ENCODE results near the gene CDK14. TPM values are rescaled to one million over a fixed set of nuclear protein-coding genes. Genes with fewer than 3 reads are reported as not detected.

CDK14 gene
- total RNA-seq, 1 experiment from 2014 or later = 57.9 TPM

DNA sequence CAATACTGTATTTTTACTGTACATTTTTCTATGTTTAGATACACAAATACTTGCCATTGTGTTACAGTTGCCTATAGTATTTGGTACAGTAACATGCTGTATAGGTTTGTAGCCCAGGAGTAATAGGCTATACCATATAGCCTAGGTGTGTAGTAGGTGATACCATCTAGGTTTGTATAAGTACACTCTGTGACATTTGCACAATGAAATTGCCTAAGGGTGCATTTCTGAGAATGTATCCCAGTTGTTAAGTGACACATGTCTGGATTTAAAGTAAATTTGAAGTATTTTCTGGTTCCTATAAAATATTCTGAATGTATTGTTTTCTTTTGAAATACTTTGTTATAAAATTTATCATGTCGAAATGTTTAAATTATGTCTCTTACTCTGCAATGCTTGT lies 7.2 kb downstream of the CDK14 start (continued):
- TF ChIP-seq, protein P1, sequence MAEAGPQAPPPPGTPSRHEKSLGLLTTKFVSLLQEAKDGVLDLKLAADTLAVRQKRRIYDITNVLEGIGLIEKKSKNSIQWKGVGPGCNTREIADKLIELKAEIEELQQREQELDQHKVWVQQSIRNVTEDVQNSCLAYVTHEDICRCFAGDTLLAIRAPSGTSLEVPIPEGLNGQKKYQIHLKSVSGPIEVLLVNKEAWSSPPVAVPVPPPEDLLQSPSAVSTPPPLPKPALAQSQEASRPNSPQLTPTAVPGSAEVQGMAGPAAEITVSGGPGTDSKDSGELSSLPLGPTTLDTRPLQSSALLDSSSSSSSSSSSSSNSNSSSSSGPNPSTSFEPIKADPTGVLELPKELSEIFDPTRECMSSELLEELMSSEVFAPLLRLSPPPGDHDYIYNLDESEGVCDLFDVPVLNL (CRISPR knock-in tag; IDR thresholded peaks at IDR 0.05; ENCODE audit: borderline replicate concordance, low read depth) = no peak
- TF ChIP-seq NFATC4 (CRISPR knock-in tag; IDR thresholded peaks at IDR 0.05) (no peak), PREB (CRISPR knock-in tag; IDR thresholded peaks at IDR 0.05; ENCODE audit: borderline replicate concordance) (no peak)

DNA sequence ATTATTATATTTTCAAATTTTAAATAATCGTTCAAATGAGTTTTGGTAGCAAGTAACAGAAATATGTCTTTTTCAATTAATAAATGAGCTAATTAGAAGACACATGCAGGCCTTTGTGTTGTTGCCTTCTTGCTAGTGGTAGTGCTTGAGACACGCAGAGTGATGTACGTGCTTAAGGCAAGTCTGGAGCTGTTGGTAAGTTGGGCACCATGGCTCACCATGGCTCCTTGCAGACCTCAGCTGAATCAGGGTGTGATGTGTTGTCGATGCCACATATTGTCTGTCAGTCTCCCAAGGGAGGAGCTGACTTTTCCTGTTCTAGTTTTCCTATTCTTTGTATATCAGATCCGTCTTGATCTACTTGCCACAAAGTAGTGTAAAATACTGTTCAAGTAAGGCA lies 8.3 kb downstream of the CDK14 start:
- peak overlapping the region; percentile 4; the same call in 1 of the 2 replicates for H3K27ac Mint-ChIP-seq
- H3K36me3 Mint-ChIP-seq = no peaks in the 10 kb centered on the region
- ChIA-PET POLR2A (no interaction called here), CTCF (interaction anchor here (1.4 kb wide), 1 partner anchor 9 kb away, joined by 6 read pairs; no protein-coding TSS in a partner anchor)
- DNase-seq (ENCODE audit: low spot score) (no peak), ATAC-seq (no peak)
- no peaks in the 10 kb centered on the region for H3K9me3 Mint-ChIP-seq
- H3K4me1 Mint-ChIP-seq = peaks cover 68% of the 10 kb centered on the region
- H3K27me3 Mint-ChIP-seq (ENCODE audit: low read depth) = no peaks in the 10 kb centered on the region
- H3K4me3 Mint-ChIP-seq = no peak overlapping the region
- TF ChIP-seq, protein P2, sequence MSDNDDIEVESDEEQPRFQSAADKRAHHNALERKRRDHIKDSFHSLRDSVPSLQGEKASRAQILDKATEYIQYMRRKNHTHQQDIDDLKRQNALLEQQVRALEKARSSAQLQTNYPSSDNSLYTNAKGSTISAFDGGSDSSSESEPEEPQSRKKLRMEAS (CRISPR knock-in tag; IDR thresholded peaks at IDR 0.05) = no peak
- TF ChIP-seq, protein P3, sequence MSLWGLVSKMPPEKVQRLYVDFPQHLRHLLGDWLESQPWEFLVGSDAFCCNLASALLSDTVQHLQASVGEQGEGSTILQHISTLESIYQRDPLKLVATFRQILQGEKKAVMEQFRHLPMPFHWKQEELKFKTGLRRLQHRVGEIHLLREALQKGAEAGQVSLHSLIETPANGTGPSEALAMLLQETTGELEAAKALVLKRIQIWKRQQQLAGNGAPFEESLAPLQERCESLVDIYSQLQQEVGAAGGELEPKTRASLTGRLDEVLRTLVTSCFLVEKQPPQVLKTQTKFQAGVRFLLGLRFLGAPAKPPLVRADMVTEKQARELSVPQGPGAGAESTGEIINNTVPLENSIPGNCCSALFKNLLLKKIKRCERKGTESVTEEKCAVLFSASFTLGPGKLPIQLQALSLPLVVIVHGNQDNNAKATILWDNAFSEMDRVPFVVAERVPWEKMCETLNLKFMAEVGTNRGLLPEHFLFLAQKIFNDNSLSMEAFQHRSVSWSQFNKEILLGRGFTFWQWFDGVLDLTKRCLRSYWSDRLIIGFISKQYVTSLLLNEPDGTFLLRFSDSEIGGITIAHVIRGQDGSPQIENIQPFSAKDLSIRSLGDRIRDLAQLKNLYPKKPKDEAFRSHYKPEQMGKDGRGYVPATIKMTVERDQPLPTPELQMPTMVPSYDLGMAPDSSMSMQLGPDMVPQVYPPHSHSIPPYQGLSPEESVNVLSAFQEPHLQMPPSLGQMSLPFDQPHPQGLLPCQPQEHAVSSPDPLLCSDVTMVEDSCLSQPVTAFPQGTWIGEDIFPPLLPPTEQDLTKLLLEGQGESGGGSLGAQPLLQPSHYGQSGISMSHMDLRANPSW (CRISPR knock-in tag; conservative IDR thresholded peaks at IDR 0.05; ENCODE audit: low read depth) = no peak
- TF ChIP-seq ZNF232 (CRISPR knock-in tag; IDR thresholded peaks at IDR 0.05) = no peak
- TF ChIP-seq PRDM15 (CRISPR knock-in tag; IDR thresholded peaks at IDR 0.05) = no peak
- TF ChIP-seq, protein P4, sequence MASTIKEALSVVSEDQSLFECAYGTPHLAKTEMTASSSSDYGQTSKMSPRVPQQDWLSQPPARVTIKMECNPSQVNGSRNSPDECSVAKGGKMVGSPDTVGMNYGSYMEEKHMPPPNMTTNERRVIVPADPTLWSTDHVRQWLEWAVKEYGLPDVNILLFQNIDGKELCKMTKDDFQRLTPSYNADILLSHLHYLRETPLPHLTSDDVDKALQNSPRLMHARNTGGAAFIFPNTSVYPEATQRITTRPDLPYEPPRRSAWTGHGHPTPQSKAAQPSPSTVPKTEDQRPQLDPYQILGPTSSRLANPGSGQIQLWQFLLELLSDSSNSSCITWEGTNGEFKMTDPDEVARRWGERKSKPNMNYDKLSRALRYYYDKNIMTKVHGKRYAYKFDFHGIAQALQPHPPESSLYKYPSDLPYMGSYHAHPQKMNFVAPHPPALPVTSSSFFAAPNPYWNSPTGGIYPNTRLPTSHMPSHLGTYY (CRISPR knock-in tag; IDR thresholded peaks at IDR 0.05) = no peak
- TF ChIP-seq TCF7 (CRISPR knock-in tag; IDR thresholded peaks at IDR 0.05; ENCODE audit: low read depth) = no peak
- TF ChIP-seq CDX4 (CRISPR knock-in tag; IDR thresholded peaks at IDR 0.05; ENCODE audit: borderline replicate concordance) = no peak
- no peak for TF ChIP-seq JAZF1 (CRISPR knock-in tag; IDR thresholded peaks at IDR 0.05)
- no peak for TF ChIP-seq ZBTB21 (CRISPR knock-in tag; IDR thresholded peaks at IDR 0.05; ENCODE audit: borderline replicate concordance)
- TF ChIP-seq ZNF138 (CRISPR knock-in tag; conservative IDR thresholded peaks at IDR 0.05) = no peak
- TF ChIP-seq TEAD1 (CRISPR knock-in tag; IDR thresholded peaks at IDR 0.05) = no peak
- TF ChIP-seq TP53 (CRISPR knock-in tag; IDR thresholded peaks at IDR 0.05) = no peak
- no peak for TF ChIP-seq RELA (CRISPR knock-in tag; IDR thresholded peaks at IDR 0.05; ENCODE audit: borderline replicate concordance)
- TF ChIP-seq, protein P5, sequence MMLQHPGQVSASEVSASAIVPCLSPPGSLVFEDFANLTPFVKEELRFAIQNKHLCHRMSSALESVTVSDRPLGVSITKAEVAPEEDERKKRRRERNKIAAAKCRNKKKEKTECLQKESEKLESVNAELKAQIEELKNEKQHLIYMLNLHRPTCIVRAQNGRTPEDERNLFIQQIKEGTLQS (CRISPR knock-in tag; conservative IDR thresholded peaks at IDR 0.05) = no peak
- TF ChIP-seq, protein P6, sequence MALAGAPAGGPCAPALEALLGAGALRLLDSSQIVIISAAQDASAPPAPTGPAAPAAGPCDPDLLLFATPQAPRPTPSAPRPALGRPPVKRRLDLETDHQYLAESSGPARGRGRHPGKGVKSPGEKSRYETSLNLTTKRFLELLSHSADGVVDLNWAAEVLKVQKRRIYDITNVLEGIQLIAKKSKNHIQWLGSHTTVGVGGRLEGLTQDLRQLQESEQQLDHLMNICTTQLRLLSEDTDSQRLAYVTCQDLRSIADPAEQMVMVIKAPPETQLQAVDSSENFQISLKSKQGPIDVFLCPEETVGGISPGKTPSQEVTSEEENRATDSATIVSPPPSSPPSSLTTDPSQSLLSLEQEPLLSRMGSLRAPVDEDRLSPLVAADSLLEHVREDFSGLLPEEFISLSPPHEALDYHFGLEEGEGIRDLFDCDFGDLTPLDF (CRISPR knock-in tag; IDR thresholded peaks at IDR 0.05) = no peak
- TF ChIP-seq SOX15 (CRISPR knock-in tag; IDR thresholded peaks at IDR 0.05) = no peak
- no peak for TF ChIP-seq AR (CRISPR knock-in tag; IDR thresholded peaks at IDR 0.05)
